DMS153 treated with DMSO at 0.1 percent for 48 hours (cell line): ENCODE data around the gene PROX2.

Experiments
- DNase-seq: peaks from one replicate; lab custom pipeline; 2025; ENCODE audit not compliant: unreplicated experiment; lab: John Stamatoyannopoulos, UW

PROX2 gene

DNA sequence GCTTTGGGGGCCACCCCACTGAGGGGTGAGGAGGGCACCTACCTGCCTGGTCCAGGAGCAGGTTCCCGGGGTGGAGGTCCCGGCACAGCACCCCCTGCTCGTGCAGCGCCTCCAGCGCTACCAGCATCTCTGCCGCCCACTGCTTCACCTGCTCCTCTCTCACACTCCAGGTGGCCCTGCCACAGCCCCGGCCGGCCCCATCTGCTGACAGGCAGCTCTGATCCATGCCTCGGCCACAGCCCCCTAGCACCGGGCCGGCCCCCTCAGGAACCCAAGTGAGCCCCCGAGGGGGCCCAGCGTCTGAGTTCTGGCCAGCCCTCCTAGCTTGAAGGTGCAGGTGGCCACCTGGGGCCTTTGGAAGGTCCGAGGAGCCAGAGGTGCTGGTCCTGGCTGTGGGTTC, 33.6 kb upstream of the PROX2 start:
- no peak for DNase-seq

DNA sequence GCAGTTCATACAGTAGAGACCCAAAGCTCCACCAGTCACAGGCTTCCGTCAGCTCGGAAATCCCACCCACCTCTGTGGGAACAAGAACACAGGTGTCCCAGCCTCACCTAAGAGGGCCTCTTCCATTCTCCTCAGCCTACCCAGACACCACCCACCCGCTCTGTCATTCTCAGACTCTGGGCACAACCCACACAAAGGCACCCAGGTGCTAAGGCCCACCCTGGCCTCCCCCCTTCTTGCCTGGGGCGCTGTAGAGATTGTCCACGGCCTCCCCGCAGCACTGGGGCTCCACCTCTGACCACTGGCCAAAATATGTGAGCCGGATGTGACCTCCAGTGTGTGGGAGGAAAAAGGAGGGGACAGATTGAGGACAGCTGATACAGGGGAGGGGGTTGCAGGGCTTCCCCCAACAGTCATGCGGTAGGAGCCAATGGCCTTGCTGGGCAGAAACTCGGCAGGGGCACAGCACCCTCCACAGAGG, 33.0 kb upstream of the PROX2 start:
- DNase-seq = no peak

DNA sequence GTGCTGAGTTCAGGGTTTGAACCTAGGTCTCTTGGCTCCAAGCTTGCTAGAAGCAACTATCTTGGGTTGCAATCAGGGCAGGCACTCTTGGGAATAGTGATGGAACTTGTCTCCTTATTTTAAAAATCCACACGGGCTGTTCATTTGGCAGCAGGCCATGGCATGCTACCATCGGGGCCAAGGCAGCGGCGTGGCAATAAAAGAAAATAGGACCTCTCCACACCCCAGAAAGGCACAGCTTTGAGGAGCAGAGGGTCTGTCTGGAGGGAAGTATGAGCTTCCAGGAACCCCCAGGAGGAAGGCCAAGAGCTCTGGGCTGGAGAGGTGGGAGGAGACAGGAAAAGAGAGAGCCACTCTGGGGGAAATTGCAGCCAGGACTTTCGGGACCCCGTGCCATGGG, 31.8 kb upstream of the PROX2 start:
- DNase-seq = no peak

DNA sequence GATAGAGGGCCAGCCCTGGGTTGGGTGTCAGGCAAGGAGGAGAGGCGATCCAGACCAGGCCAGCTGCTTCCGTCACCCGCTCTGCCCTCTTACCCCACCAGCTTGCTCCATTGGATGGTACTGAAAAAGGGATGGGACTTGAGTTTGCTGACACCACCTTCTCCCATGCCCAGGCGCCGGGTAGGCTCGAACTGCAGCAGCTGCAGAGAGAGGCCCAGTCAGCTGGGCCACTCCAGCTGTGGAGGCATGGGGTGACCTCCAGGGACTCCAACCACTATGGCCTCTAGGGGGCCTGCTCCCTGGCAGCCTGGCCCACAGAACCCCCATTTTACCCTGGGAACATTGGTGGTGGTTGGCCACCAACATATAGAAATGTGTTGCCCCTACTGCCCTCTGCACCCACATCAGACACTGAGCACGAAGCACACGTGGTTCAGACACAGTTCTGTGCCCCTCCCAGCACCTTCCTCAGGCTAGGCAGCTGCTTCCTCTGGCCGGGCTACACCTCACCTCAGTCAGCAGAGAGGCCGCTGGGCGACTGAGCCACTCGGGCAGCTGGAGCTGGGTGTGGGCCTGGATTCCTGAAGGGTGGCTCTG, 31.1 kb upstream of the PROX2 start:
- DNase-seq = no peak

DNA sequence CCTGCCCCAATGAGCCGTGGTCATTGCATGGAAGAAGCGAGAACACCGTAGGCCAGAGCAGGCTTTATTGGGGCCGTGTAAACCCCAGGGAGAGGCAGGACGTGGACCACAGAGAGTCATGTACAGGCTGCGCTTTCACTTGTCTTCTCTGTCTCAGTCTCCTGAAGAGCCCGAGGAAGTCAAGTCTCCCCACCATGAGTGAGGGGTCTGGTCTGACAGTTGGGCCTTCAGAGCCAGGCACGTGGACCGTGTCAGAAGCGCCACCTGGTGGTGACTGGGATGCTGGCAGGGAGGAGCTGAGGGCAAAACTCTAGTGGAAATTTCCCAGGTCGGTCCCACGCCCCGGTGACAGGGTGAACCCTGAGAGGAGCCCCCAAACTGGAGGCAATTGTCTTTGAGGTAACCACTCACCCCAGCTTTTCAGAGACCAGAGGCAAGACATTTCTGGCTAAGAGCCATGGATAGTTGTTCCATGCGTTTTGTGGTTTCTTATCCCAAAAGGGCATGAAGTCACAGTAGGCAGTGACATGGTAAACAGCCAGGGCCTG, 29.7 kb upstream of the PROX2 start:
- no peak for DNase-seq

DNA sequence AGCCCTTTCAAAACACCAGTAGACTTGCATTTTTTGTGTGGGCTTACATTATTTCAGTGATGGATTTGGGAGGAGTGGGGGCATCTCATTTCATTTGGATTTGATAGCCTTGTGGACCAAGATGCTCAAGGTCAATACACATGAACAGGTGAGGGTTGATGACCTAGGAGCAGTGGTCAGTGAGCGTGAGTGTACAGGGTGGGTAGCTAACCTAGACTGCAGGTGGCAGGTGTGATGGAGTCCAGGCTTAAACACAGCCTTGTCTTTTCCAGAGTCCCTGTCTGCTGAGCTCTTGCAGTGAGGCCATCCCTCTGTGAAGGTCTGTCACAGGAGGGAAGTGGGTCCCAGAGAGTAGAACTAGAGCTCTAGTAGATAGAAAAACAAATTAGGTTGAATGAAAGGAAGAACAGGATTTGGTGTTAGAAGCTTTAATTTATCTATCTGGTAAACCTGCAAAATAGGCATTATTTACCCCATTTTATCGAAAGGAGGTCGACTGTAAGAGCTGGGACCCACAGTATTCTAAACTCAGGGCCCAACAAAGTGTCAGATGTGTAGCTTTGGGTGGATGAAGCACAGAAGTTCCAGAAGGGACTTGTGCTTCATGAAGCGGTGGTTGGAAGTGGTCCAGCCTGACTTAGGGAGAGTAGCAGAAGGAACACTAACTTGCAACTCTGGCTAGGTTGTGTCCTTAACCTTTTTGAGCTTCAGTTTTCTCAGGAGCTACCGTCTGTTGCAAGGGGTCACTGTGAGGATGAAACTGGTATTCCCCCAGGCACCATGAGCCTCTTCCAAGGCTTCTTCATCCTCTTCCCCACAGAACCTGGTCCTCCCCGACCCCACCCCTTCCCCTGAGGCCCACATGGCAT, 28.9 kb upstream of the PROX2 start:
- DNase-seq = no peak

DNA sequence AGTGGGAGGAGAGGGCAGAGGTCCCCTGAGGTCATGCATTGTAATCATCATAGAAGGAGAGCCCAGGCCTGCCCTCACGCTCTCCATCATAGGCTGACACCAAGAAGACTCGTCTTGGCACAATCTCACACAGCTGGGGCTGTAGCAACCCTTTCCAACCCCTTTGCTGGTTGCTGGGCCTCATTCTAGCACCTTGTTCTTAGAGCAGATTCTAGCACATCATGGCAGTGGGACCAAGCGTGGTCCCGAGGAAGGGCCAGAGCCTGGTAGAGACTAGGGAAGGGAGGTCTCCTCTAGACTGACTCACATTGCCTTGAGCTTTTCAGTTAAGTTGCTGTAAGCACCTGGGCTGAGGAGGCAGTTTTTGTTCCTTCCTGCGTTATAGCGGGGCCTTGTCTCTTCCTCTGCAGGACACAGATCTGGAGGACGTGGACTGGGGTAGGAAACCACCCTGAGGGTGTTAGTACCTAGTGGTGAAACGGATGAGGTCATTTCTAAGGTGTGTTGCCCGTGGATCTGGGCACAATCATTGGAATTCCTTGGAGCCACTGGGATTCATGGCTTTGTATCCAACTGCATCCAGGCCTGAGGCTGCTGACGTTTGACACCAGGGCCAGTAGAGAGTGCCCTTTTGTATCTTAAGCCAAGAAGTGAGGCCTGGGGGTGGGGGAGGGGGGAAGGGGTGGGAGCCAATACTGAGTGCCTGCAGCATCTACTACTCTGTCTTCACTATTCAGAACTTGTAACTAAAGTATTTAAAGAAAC, 27.2 kb upstream of the PROX2 start:
- DNase-seq = no peak

DNA sequence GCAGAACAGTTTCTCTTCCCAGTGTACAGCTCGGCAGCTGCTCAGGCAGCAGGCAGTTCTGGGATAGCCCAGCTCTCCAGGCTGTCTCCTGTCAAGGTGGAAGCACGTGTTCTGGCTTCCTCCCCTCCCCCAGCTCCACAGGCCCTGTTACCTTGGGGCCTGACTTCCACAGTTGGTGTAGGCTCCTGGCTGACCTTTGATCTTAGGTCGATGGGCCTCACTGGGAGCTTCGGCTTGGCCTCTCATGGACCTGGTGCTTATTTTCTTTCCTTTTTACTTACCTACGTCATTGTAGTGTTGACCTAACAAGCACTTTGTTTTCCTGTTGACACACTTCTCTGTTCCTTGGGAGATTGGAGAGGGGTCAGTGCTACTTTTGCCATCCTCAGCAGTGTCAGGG, 22.7 kb upstream of the PROX2 start:
- no peak for DNase-seq

DNA sequence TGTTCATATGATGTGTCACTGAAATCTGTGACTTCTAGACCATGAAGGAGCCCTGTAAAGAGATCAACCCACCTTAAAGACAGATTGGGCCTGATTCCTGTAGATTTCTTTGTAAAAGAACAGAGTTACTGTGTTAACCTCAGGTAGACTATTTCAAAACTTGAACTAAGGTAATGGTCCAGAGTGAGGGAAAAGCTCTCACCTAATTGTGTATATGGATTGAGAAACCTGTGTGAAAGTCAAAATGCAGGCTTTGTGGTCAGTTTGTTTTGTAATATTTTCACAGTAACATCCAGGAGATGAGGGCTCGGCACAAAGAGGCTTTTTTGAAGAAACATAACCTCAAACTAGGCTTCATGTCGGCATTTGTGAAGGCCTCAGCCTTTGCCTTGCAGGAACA, 22.1 kb upstream of the PROX2 start:
- no peak for DNase-seq

DNA sequence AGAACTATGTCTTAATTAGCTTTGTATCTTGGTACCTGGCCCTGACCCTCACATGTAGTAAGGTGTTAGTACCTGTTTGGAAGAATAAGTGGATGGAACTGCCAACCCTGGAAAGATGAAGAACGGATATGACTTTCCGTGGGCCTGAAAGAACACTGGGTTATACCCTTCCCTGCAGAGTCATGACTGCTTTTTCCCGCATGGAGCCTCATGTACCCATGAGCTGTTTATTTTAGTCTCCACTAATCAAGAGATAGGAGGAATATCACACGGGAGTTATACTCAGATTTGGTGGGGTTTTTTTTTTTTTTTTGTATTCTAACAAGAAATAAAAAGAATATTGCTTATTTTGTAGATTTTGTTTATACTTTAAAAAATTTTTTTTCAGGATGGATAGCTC, 21.7 kb upstream of the PROX2 start:
- no peak for DNase-seq

DNA sequence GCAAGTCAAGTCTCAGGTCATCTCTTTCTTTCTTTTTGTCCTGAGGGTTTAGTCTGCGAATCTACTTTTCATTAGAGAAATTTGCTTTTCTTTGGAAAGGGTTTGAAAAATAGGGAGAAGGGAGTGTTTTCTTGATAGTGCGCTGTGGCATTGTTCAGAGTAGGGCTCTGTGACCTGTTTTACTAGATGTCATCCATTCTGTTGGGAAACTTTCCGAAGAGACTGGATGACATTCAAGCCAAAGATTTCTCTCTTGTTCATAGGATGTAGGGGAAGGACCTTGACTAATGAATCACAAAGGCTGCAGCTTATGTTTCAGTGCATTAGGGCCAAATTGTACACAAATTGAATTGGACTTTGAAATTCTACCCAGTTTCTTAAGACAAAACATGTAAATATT, 20.5 kb upstream of the PROX2 start:
- no peak for DNase-seq

DNA sequence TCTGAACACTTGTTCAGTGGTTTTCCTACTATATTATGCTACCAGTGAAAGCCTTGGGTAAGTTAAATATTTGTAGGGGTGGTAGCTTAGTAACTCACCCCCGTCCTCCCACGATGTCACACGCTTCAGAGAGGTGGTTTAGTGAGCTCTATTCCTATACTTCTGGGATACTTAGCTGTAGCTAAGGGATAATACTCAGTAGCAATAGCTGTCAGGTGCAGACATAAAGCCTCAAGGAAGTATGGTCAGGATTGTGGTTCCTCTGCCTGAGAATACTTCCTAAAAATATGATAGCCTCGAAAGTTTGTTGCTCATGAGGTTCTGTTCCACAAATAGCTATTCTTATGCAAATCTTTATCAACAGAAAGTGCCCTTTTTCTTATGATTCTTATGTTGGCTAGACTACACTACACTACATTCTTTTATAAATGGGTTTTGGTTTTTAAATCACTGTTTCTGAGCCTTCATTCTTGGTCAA, 17.7 kb upstream of the PROX2 start:
- no peak for DNase-seq

DNA sequence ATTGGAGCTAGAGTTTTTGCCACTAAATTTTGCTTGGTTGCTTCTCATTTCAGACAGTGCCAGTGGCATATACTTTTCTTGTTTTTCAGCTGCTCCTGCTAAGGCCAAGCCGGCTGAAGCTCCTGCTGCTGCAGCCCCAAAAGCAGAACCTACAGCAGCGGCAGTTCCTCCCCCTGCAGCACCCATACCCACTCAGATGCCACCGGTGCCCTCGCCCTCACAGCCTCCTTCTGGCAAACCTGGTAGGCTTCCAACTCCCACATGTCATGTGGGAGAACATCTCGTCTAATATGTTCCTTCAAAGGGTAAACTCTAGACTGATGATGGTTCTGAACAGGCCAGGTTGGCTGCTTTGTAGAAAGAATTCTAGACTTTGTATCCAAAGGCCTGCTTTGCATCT, 16.8 kb upstream of the PROX2 start:
- no peak for DNase-seq

DNA sequence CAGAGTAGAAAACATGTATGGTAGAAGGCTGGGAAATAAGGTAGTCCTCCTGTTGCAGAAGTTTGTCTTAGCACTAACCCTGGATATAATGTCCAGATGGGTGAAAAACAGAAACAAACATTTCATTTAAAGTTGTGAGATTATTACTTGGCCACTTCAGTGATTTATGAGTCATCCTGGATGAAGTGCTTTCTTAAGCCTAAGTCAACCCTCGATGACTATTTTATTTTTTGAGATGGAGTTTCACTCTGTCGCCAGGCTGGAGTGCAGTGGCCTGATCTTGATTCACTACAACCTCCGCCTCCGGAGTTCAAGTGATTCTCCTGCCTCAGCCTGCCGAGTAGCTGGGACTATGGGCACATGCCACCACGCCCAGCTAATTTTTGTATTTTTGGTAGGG, 15.9 kb upstream of the PROX2 start:
- no peak for DNase-seq

DNA sequence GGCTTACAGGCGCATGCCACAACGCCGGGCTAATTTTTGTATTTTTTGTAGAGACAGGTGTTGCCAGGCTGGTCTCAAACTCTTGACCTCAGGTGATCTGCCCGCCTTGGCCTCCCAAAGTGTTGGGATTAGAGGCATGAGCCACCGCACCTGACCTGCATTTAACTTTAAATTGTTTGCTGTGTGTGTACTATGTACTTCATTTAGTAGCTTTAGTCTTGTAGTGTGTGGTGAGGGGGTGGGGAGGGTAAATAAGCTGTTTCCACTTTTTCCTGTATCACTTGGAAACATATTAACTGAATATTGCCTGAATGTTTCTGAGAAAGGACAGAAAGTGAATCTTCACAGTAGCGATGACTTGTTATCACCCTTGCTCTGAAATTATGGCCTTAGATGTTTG, 14.3 kb upstream of the PROX2 start:
- DNase-seq = no peak

DNA sequence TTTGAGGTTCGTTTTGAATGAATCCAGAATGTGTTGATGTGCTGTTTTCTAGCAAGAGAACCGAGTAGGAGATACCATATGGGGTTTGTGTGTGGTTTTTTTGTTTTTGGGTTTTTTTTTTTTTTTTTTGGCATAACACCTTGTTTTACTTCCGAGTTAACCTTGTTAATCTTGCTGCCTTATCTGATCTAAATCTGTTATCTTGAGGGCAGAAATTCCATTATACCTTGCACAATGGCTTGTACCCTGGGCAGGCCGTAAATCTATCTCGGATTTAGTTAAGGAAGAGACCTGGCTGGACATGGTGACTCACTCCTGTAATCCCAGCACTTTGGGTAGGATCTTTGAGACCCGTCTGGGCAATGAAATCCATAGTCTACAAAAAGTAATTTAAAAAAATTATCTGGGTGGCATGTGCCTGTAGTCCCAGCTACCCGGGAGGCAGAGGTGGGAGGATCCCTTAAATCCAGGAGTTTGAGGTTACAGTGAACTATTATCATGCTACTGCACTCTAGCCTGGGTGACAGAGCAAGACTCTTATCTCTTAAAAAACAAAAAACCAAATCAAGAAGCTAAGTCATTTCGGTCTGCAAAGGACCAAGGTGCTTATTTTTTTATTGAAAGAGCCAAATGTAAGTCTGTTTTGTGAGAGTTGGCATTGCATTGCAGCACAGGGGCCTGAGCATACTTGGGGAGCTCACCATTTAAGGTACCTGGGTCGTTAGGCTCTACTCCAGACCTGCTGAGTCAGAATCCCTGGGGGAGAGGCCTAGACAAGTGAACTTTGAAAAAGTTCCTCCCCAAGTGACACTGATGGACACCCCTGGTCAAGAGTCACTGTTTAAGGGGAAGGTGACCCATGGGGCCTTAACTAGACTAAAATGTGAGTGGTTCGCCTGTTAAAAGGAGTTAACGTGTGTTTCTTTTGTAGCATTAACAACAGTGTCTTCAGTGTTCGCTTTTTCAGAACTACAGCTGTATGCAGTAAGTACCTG, 12.5 kb upstream of the PROX2 start:
- DNase-seq = no peak

DNA sequence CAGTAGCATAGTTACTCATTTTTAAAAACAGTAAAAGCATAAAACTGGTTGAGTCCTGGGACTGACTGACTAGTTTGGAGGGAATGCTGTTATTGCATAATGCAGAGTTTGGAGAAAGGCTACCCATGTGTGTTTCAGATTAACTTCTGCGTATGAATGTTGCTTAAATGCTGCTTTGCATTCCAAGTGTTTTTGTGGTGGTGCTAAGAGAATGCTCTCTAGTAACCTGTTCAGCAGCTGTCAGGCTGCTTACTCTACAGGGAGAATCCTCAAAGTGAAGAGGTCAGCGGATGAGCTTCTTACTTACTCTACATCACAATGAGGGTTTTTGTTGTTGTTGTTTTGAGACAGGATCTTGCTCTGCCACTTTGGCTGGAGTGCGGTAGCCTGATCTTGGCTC, 10.1 kb upstream of the PROX2 start:
- no peak for DNase-seq

DNA sequence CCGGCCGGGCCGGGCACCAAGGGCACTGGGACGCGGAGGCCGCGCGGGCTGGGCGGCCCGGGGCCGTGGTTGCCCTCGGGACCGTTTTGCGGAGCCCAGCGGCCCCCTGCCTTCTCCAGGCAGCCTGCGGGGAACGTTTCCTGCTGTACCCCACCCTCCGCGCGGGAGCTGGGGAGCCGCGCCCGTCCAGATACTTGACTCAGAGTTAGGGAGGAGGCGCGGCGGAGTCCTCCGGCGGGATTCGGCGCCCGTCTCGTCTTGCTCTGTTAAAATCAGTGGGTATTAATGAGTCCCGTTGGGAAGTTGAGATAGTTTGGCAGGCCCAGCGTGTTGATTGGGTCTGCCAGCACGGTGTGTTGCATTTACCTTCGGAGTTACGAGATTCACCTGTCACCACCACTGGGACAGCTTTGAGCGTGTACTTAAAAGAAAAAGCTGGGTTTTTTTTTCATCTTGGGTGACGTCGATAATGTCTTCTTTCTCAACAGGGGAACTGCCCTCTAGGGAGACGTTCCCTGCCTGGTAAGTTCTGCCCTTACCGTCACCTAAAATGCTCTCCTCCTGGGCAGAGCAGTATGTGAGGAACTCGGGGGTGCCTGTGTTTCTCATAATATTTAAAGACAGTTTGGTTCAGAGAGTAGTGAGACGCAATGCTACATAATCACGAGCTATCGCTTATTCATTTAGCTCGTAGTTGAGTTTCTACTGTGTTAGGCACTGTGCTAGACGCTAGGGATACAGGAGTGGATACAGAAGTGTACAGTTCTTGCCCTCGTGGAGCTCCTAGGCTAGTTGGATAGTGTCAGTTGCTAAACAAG, 6.4 kb upstream of the PROX2 start:
- DNase-seq = no peak

DNA sequence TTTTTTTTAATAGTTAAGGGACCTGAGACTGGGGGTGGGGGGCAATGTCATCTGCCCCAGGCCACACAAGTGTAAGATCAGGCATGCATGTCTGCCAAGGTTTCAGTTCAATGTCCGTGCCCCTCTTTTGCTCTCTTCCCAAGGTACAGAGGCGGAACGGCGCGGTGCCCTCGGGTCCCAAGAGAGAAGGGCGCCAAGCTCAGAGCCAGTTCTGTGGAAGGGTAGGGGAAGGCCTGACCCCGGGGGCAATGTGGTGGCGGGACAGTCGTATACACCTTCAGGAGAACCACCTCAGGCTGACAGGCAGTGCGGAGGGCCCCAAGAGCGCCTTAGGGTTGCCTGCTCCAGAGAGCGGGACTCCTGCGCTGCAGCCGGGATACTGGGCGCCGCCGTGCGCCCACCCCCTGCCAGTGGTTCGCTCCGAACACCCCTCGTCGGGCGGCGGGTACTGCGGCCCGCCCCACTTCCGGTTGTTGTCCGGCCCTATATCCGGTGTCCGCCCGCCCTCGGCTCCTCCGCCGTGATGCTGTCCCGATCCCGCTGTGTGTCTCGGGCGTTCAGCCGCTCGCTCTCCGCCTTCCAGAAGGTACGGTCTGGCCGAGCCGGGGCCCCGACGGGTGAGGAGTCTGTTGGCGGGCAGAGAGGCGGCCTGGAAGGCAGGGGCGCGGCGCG, 5.6 kb upstream of the PROX2 start, which contains the start of gene DLST:
TSS of gene DLST (plus strand) at position 486 of the 672 bp plus-strand sequence. CDS start at position 524, 38 bp downstream.
- DNase-seq = peak; percentile 47
